Keratinocyte (primary cell): ENCODE measurements around the gene WIPF3.

Experiments used
- CTCF ChIP-seq, 3 experiments: IDR thresholded peaks in 1 of 3; conservative IDR thresholded peaks in 1 of 3; optimal IDR thresholded peaks in 1 of 3; 2 replicates in 2 of 3; 3 replicates in 1 of 3; pipeline versions ENCODE3 to v1.5.1; 2011; ENCODE audit warnings: low read length in 3 of 3, mild to moderate bottlenecking in 3 of 3, moderate library complexity in 2 of 3, control low read depth in 1 of 3, inconsistent platforms in 1 of 3; ENCODE audit not compliant: insufficient read depth in 2 of 3; ENCODE audit errors: extremely low read depth in 1 of 3
- EZH2 ChIP-seq: IDR thresholded peaks from one replicate; pipeline ENCODE4 v1.6.1; 2012; ENCODE audit warnings: inconsistent platforms, mild to moderate bottlenecking, low read length, moderate library complexity

GRCh38 chr7:29839921-29840320 is 33.6 kb downstream of the WIPF3 start:
- TF ChIP-seq CTCF (optimal IDR thresholded peaks at IDR 0.05 in 1 of 3, IDR thresholded peaks at IDR 0.05 in 1 of 3, conservative IDR thresholded peaks at IDR 0.05 in 1 of 3; ENCODE audit: extremely low read depth in 1 of 3, insufficient read depth in 2 of 3, low read length in 3 of 3), result no peak
- no peak for TF ChIP-seq EZH2
